Right lung (tissue), 5 donors: ENCODE results near the gene NDUFAB1. TPM values are rescaled to one million over a fixed set of nuclear protein-coding genes. Genes with fewer than 3 reads are reported as not detected.
A peak's percentile ranks its signal among the peaks of the same experiment; 100 is the strongest.
"Not testable (repeated sequence)": the region's sequence is repeated elsewhere in the genome, so short reads cannot be mapped to it uniquely, and the experiment has no call there.

Experiments used
- DNase-seq, 2 donors: peaks; one replicate each; pipeline ENCODE4 v3.0.0-alpha.2; 2013
- polyA plus RNA-seq, 5 donors: library from polyadenylated mRNA; unstranded; fragments of 120-200 nt; gene quantifications; one replicate each; pipeline versions ENCODE4 v1.2.1 to v1.2.3, GENCODE V29; 2013; ENCODE audit warnings: inconsistent platforms in 1 of 5, low replicate concordance in 1 of 5; ENCODE audit not compliant: insufficient read length in 5 of 5, insufficient read depth in 1 of 5

Gene NDUFAB1
- polyA plus RNA-seq, 5 donors, result 66.8 to 81.1 (median 73.9) TPM

- DNase-seq, result peak; percentile 98
These were observed 39.0 kb downstream of the NDUFAB1 start, which contains the start of the genes EARS2 and UBFD1 for GRCh38 chr16:23556881-23557778. EARS2 (minus strand) TSS chr16:23557350; CDS start chr16:23557343, 7 bp downstream. UBFD1 (plus strand) TSS chr16:23557727; CDS start chr16:23557743, 16 bp downstream.

DNA sequence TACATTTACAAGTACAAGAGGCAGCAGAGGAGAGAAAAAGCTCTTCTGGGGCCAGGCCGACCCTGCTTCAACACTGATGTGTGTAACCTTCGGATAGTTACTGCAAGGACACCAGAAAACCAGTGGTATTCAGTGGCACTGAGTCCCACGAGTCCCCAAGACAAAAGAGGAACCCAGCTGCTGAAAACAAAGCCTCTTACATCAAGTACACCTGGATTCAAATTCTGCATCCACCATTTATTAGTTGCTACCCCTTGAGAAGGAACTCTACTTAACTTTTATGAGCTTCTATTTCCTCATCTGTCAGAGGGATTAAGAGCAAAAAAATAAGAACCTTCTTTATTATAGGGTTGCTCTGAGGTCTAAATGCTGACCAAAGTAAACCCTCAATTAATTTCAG lies 41.6 kb downstream of the NDUFAB1 start:
- no peak for DNase-seq

- no peak for DNase-seq
These were observed 44.0 kb downstream of the NDUFAB1 start for GRCh38 chr16:23552161-23552560.

GRCh38 chr16:23549938-23550337 lies 46.2 kb downstream of the NDUFAB1 start:
- no peak for DNase-seq

- no peak for DNase-seq
These were observed 51.7 kb downstream of the NDUFAB1 start for GRCh38 chr16:23544436-23544835.

DNA sequence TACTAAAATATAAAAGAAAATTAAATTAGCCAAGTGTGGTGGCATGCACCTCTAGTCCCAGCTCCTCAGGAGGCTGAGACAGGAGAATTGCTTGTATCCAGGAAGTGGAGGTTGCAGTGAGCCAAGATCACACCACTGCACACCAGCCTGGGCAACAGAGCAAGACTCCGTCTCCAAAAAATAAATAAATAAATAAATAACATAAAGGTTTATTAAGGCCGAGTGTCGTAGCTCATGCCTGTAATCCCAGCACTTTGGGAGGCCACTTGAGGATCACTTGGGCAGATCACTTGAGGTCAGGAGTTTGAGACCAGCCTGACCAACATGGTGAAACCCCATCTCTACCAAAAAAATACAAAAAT lies 55.3 kb downstream of the NDUFAB1 start:
- not testable (repeated sequence) for DNase-seq

DNA sequence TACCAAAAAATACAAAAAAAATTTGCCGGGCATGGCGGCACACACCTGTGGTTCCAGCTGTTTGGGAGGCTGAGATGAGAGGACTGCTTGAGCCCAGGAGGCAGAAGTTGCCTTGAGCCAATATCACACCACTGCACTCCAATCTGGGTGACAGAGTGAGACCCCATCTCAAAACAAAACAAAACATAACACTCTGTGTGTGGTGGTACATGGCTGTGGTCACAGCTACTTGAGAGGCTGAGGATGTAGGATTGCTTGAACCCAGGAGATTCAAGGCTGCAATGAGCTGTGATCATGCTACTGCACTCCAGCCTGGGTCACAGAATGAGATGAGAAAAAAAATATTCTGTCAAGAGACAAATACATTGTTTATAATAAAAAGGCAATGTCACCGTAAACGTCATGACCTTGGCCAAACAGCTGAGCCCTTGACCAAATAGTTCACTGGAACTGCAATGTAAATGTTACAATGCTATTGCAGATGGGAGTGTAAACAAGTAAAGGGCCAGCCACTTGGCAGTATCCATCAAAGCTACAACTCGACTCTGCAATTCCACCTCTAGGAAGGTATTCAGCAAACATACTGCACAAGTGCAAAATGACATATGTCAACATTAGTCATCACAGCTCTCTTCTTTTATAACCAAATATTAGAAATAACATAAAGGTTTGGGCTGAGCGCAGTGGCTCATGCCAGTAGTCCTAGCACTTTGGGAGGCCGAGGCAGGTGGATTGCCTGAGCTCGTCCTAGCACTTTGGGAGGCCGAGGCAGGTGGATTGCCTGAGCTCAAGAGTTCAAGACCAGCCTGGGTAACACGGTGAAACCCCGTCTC lies 55.9 kb downstream of the NDUFAB1 start:
- DNase-seq, result no peak

DNA sequence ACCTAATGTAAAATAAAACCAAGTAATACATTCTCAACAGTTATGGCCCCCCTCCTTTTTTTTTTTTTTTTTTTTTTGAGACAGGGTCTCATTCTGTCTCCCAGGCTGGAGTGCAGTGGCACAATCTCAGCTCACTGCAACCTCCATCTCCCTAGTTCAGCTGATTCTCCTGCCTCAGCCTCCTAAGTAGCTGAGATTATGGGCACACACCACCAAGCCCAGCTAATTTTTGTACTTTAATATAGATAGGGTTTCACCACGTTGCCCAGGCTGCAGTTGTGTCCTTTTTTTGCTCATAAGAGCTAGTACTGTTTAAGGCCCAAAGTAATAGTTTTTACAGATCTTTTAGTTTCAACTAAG lies 57.2 kb downstream of the NDUFAB1 start:
- no peak for DNase-seq

GRCh38 chr16:23537390-23537789 lies 58.7 kb downstream of the NDUFAB1 start:
- DNase-seq, result no peak

- DNase-seq, result no peak
These were observed 60.2 kb downstream of the NDUFAB1 start for GRCh38 chr16:23535901-23536300.

DNA sequence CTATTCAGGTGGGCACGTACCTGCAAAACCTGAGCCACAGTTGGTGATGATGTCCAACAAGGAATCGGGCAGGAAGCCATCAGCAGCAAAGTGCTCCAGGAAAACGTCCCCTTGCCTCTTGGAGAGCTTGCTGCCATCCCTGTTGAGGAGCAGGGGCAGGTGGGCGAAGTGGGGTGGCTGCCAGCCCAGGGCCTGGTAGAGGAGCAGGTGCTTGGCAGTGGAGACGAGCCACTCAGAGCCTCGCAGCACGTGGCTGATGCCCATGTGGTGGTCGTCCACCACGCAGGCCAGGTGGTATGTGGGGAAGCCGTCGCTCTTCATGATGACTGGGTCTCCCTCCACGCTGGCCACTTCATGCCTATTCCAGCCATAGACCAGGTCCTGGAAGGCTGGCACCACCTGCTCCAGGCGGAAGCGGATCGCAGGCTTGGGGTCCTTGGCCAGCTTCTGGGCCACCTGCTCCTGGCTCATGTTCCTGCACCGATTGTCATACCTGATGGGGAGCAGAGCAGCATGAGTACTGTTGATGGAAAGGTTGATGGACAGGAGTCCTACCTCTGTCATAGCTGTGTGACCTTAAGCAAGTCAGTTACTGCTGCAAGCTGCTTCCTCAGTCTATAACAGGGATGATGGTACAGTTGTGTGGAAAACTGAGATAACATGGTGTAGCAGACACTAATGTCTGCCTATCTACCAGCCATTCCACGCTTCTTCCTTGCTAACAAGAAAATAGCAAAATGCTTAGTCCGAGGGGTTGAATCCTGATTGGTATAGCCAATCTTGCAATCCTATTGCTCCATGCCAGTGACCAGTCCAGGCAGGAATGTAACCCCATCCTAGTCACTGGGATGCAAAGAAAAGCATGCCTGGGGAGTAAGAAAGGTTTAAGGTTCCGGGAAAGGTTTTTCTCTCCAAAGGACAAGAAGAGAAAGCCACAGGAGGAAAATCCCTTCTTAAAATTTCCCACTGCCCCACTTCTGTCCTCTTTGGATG lies 61.0 kb downstream of the NDUFAB1 start:
- no peak for DNase-seq

GRCh38 chr16:23532448-23532847 lies 63.7 kb downstream of the NDUFAB1 start:
- no peak for DNase-seq

Other genes with a start within 250 kb of the NDUFAB1 start
- gene COG7, start 143.1 kb downstream of the NDUFAB1 start, polyA plus RNA-seq, result 10 to 100 TPM; 25.6 to 39.7 (median 33.0) TPM
- 100 to 1,000 TPM; 135 to 163 (median 150) TPM for gene GGA2, start 85.8 kb downstream of the NDUFAB1 start, polyA plus RNA-seq
- gene EARS2, start 39.0 kb downstream of the NDUFAB1 start, polyA plus RNA-seq, result 10 to 100 TPM; 21.4 to 29.3 (median 23.7) TPM
- gene UBFD1, start 38.6 kb downstream of the NDUFAB1 start, polyA plus RNA-seq, result 10 to 100 TPM; 56.0 to 74.7 (median 68.7) TPM
- gene PALB2, start 45.0 kb upstream of the NDUFAB1 start, polyA plus RNA-seq, result 10 to 100 TPM; 13.1 to 19.2 (median 16.7) TPM
- gene DCTN5, start 45.1 kb upstream of the NDUFAB1 start, polyA plus RNA-seq, result 10 to 100 TPM; 45.5 to 73.0 (median 65.1) TPM
- 10 to 100 TPM; 17.6 to 40.6 (median 22.4) TPM for gene PLK1, start 82.6 kb upstream of the NDUFAB1 start, polyA plus RNA-seq
- gene ERN2, start 116.9 kb upstream of the NDUFAB1 start, polyA plus RNA-seq, result under 1 TPM; 0.08 to 0.19 (median 0.14) TPM
- under 1 TPM; 0.13 to 0.26 (median 0.22) TPM for gene CHP2, start 158.7 kb upstream of the NDUFAB1 start, polyA plus RNA-seq
- 10 to 100 TPM; 45.5 to 65.5 (median 56.3) TPM for gene PRKCB, start 239.7 kb upstream of the NDUFAB1 start, polyA plus RNA-seq